ENCODE data around the gene UNC79.
A peak's percentile ranks its signal among the peaks of the same experiment; 100 is the strongest.

UNC79 gene

GRCh38 chr14:93564918-93565317 lies 134.2 kb downstream of the UNC79 start:
- DNase-seq: no peak

GRCh38 chr14:93566065-93566693 lies 135.4 kb downstream of the UNC79 start:
- no peak for DNase-seq

DNA sequence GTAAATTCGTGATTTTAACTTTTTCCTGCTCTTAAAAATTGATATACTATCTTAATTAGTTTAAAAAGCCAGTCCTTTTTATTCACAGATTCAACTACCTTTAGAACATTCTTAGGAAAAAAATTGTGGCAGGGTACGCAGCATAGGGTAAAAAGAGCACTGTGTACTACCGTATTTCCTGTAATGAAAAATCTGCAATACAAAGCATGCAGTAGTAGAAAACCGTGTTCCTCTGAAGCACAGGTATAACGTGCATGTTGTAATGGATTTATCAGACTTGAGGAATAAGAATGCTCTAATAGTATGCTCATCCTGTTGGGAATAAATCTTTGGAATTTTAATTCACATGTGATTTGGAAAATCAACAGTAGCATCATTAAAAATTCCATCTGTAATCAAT lies 140.5 kb downstream of the UNC79 start:
- DNase-seq: no peak

DNA sequence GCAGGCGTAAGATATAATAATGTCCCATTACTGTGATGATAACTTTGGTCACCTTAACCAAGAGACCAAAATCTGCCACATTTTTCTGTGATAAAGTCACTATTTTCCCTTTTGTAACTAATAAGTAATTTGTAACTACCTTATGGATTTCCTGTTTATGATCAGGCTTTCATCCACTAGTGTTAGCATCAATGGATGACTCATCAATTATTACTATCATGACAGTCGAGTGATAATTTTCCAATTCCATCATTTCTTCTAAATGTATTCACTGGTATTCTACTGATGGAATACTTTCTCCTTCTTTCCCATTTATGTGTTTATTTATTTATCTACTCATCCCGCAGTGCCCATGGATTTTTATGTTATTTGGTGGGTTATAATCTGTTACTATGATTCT lies 148.4 kb downstream of the UNC79 start:
- no peak for DNase-seq

- DNase-seq: no peak
These were observed 151.8 kb downstream of the UNC79 start for GRCh38 chr14:93582516-93582915.

- DNase-seq: no peak
These were observed 156.6 kb downstream of the UNC79 start for GRCh38 chr14:93587330-93587729.

DNA sequence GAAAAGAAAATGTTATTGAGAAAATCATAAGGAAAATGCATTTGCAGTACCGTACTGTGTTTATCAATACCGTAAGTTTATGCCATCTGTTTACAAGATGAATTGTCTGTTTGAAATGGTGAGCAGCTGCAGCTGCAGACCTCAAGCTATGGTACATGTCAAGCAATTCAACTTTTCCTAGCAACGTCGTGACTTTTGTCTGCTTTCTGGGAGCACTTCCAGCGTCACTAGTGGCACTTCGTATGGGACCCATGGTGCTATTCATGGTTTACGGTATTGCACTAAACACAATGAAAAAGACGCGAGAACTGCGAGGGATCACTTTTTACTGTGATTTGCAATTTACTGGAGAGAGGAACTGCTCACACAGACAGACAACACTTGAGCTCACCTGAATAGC lies 160.8 kb downstream of the UNC79 start:
- no peak for DNase-seq

GRCh38 chr14:93592786-93593185 lies 162.0 kb downstream of the UNC79 start:
- DNase-seq: no peak

- no peak for DNase-seq
These were observed 175.4 kb downstream of the UNC79 start for GRCh38 chr14:93606091-93606490.

GRCh38 chr14:93619176-93619793 lies 188.5 kb downstream of the UNC79 start:
- DNase-seq: no peak

DNA sequence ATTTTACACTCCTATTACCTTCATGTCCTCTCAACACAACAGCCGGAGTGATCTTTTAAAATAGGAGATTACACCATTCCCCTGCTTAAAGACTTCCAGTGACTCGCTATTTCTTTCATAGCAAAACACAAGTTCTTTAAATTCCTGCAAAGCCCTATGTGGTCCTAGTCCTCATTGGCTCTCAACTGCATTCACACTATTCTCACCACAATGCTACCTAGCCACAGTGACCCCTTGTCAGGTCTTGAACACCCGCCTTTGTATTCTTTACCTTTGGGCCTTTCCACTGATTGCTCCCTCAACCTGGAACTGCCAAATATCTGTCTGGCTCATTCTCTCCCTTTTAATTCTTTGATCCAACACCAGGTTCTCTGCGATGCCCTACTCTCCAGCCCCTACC lies 197.3 kb downstream of the UNC79 start:
- no peak for DNase-seq

GRCh38 chr14:93629643-93630042 lies 198.9 kb downstream of the UNC79 start:
- DNase-seq: no peak

GRCh38 chr14:93638790-93639189 lies 208.1 kb downstream of the UNC79 start:
- no peak for DNase-seq

GRCh38 chr14:93643127-93643526 lies 212.4 kb downstream of the UNC79 start:
- DNase-seq: no peak

DNA sequence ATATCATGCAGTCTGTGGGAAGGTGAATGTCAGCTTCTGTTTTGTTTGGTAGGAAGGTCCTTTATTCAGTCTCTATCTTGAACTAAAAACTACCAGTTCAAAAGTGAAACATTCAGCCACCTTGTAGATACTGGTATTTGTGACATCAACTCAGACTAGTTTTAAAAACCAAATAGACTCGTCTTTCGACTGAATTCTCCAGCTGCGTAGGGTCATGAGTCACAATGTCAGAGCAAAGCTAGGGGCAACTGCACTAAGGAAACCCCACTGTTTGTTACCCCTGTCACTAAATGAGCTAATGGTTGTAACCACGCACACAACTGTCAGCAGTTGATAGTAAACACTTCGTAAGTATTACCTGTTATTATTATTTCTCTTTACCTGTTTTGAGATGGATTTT lies 212.9 kb downstream of the UNC79 start:
- DNase-seq: no peak

DNA sequence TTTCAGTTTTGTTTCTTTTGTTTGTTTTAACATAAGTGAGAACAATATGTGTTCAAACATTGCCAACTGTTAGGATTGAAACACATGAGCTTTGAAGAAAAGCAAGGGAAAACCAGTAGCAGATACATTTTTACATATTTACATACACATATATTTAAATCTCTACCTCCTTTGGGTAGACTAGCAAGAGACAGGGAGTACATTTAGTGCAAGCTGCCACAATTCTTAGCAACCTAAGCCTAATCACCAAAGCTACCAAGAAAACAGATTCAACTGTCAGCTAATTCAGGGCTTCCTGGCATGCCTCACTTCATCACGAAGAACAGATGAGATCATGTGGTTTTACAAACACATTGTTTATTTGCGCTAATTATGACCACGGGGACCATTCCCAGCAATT lies 214.5 kb downstream of the UNC79 start:
- no peak for DNase-seq

GRCh38 chr14:93648440-93649168 lies 217.9 kb downstream of the UNC79 start:
- no peak for DNase-seq

GRCh38 chr14:93654599-93654998 lies 223.9 kb downstream of the UNC79 start:
- no peak for DNase-seq

- DNase-seq: peak in 1 of 6 experiments; percentile 6
These were observed 224.5 kb downstream of the UNC79 start for GRCh38 chr14:93655078-93655750.

DNA sequence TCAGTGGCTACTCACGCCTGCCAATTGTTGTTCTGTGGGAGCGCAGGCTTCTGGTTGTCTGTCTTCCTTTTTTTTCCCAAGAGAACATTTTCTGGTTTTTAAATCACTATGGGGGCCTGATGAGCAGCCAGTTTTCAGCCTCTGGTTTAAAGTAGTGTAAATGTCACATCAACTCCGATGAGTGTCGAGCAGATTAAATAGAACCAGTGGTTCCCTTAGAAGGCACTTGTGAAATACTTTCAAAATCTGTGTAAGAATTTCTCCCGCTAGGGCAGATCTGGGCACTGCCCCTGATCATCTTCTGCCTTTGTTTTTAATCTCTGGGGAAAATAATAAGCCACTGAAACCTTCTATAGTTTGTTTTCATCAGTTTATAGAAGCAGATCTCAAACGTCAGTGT lies 227.1 kb downstream of the UNC79 start:
- no peak for DNase-seq

GRCh38 chr14:93663317-93663716 lies 232.6 kb downstream of the UNC79 start:
- DNase-seq: no peak

DNA sequence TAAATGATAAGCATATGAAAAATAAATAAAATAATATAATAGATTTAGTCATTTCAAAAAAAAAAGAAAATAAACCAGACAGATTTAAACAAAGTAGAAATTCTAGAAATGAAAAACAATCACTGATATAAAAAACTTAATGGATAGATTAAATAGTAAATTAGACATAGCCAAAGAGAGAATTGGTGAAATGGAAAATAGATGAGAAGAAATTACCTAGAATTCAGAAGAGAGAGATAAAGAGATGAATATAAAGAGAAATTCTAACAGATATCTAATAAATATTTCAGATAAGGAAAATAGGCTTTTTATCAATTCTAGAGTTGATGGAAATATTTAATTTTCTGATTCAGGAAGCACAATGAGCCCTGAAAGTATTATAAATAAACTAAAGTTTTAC lies 234.4 kb downstream of the UNC79 start:
- no peak for DNase-seq

DNA sequence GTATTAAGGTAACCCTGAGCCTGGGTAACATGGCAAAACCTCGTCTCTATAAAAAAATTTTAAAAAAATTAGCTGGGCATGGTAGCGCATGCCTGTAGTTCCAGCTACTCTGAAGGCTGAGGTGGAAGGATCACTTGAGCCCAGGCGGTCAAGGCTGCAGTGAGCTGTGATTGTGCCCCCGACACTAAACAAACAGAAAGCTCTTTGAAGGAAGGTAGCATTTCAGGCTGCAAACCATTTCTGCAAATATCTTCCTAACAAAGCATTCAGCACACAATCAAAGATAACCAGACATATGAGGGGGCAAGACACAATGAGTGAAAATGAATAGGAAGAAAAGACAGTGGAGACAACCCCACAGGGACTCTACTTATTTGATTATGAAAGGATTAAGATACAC lies 238.9 kb downstream of the UNC79 start:
- DNase-seq: no peak

DNA sequence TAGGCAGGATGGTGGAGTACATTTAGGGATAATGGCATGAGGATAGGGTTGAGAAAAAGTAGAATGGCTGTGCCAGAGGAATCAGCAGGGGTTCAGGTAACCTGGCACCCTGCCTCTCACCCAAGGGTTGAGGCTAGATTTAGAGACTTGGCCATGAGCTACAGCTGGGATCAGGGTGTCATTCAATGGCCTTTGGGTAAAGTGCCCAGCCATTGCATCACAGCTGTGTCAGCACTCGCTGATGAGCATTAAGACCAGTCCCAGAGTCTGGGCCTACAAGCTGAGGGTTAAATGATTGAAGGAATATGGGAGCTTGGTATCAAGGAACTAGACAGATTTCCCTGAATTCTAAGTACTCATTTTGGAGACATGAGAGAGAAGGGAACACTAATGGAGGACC lies 243.6 kb downstream of the UNC79 start:
- DNase-seq: no peak

Measured in stimulated activated naive CD4-positive, alpha-beta T cell (primary cell).